SU-DHL-6 (cell line): ENCODE data around the gene IL5RA.

Experiments used
- H2AFZ ChIP-seq: fragments of 200-600 bp; sonication (generic); 2 replicates; pipeline ENCODE4 v1.6.1; 2014; ENCODE audit warnings: low read depth, mild to moderate bottlenecking, moderate library complexity, mixed read lengths, antibody characterized with exemption, low read length; ENCODE audit not compliant: severe bottlenecking
- H3F3A ChIP-seq: fragments of 200-600 bp; shearing (Covaris generic); 2 replicates; pipeline ENCODE4 v1.6.0; 2016; ENCODE audit warnings: antibody characterized with exemption, mild to moderate bottlenecking; ENCODE audit not compliant: insufficient read depth
- H3K27ac ChIP-seq: fragments of 200-600 bp; sonication (generic); 2 replicates; pipeline ENCODE4 v1.5.1; 2016; ENCODE audit warnings: low read depth, mild to moderate bottlenecking, low read length, moderate library complexity, mixed read lengths
- H3K27me3 ChIP-seq: fragments of 200-600 bp; sonication (generic), shearing (Covaris generic); 2 replicates; pipeline ENCODE4 v1.6.0; 2014; ENCODE audit warnings: mild to moderate bottlenecking, low read length
- H3K36me3 ChIP-seq: fragments of 200-600 bp; sonication (generic); 2 replicates; pipeline ENCODE4 v1.6.1; 2014; ENCODE audit warnings: mild to moderate bottlenecking, low read length, mixed read lengths
- H3K4me2 ChIP-seq: fragments of 300-600, 200-600 bp; shearing (Covaris generic), sonication (generic); 2 replicates; pipeline ENCODE4 v1.6.0; 2014; ENCODE audit warnings: low read length, low read depth, mild to moderate bottlenecking; ENCODE audit not compliant: poor library complexity, severe bottlenecking
- H3K4me3 ChIP-seq: fragments of 200-600 bp; sonication (generic); 2 replicates; pipeline ENCODE4 v1.5.1; 2014; ENCODE audit warnings: antibody characterized with exemption, low read length, mild to moderate bottlenecking, mixed read lengths; ENCODE audit not compliant: insufficient read depth, poor library complexity, severe bottlenecking
- H3K79me2 ChIP-seq: fragments of 200-600 bp; sonication (generic); 2 replicates; pipeline ENCODE4 v1.6.1; 2014; ENCODE audit warnings: mild to moderate bottlenecking, low read length, moderate library complexity; ENCODE audit not compliant: insufficient read depth
- H3K9ac ChIP-seq: fragments of 200-600 bp; sonication (generic); 2 replicates; pipeline ENCODE4 v1.7.0; 2014; ENCODE audit warnings: mild to moderate bottlenecking, low read length
- H3K9me2 ChIP-seq: fragments of 200-600 bp; sonication (generic); replicated peaks from 2 replicates; pipeline ENCODE4 v1.6.1; 2014; ENCODE audit warnings: low read length; ENCODE audit not compliant: insufficient read depth
- H3K9me3 ChIP-seq: fragments of 200-600 bp; sonication (generic); 2 replicates; pipeline ENCODE4 v1.6.1; 2014; ENCODE audit warnings: low read length, mixed read lengths; ENCODE audit not compliant: insufficient read depth
- H4K20me1 ChIP-seq: fragments of 200-600 bp; sonication (generic); 2 replicates; pipeline ENCODE4 v1.6.1; 2014; ENCODE audit warnings: low read depth, mild to moderate bottlenecking, antibody characterized with exemption, low read length, moderate library complexity, mixed read lengths
- EZH2phosphoT487 ChIP-seq: fragments of 200-600 bp; sonication (generic), shearing (Covaris generic); conservative IDR thresholded peaks from 2 replicates; pipeline ENCODE4 v1.6.1; 2018; ENCODE audit warnings: mild to moderate bottlenecking, antibody characterized with exemption, low read length, moderate library complexity, mixed read lengths
- TF ChIP-seq, protein P1 (sequence below): fragments of 200-600 bp; sonication (generic); IDR thresholded peaks from one replicate; pipeline ENCODE4 v1.5.1; 2017; ENCODE audit warnings: antibody characterized with exemption, mild to moderate bottlenecking, low read length, moderate library complexity; ENCODE audit not compliant: insufficient read depth, poor library complexity, severe bottlenecking

The IL5RA gene

GRCh38 chr3:3027976-3028567 lies 82.1 kb downstream of the IL5RA start:
- Histone ChIP-seq H3K9me3 (no peaks in the 10 kb centered on the region), H3F3A (no peaks in the 10 kb centered on the region), H4K20me1 (no peaks in the 10 kb centered on the region), H3K27me3 (no peaks in the 10 kb centered on the region), H3K36me3 (no peaks in the 10 kb centered on the region), H3K27ac (no peak overlapping the region), H3K9ac (no peak overlapping the region), H3K9me2 (no peaks in the 10 kb centered on the region), H3K79me2 (no peaks in the 10 kb centered on the region), H2AFZ (no peak overlapping the region), H3K4me3 (no peak overlapping the region), H3K4me2 (no peak overlapping the region)
- TF ChIP-seq, protein P1, sequence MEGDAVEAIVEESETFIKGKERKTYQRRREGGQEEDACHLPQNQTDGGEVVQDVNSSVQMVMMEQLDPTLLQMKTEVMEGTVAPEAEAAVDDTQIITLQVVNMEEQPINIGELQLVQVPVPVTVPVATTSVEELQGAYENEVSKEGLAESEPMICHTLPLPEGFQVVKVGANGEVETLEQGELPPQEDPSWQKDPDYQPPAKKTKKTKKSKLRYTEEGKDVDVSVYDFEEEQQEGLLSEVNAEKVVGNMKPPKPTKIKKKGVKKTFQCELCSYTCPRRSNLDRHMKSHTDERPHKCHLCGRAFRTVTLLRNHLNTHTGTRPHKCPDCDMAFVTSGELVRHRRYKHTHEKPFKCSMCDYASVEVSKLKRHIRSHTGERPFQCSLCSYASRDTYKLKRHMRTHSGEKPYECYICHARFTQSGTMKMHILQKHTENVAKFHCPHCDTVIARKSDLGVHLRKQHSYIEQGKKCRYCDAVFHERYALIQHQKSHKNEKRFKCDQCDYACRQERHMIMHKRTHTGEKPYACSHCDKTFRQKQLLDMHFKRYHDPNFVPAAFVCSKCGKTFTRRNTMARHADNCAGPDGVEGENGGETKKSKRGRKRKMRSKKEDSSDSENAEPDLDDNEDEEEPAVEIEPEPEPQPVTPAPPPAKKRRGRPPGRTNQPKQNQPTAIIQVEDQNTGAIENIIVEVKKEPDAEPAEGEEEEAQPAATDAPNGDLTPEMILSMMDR, result no peak
- no peak for TF ChIP-seq EZH2phosphoT487

- Histone ChIP-seq H3F3A (no peaks in the 10 kb centered on the region), H3K27me3 (no peaks in the 10 kb centered on the region), H3K79me2 (no peaks in the 10 kb centered on the region), H2AFZ (no peak overlapping the region), H3K9me2 (no peaks in the 10 kb centered on the region), H3K36me3 (no peaks in the 10 kb centered on the region), H4K20me1 (no peaks in the 10 kb centered on the region), H3K4me2 (no peak overlapping the region), H3K4me3 (no peak overlapping the region), H3K27ac (no peak overlapping the region), H3K9ac (no peak overlapping the region), H3K9me3 (no peaks in the 10 kb centered on the region)
- TF ChIP-seq, protein P1, result no peak
- no peak for TF ChIP-seq EZH2phosphoT487
Observed at GRCh38 chr3:3023111-3023745, 86.9 kb downstream of the IL5RA start.

DNA sequence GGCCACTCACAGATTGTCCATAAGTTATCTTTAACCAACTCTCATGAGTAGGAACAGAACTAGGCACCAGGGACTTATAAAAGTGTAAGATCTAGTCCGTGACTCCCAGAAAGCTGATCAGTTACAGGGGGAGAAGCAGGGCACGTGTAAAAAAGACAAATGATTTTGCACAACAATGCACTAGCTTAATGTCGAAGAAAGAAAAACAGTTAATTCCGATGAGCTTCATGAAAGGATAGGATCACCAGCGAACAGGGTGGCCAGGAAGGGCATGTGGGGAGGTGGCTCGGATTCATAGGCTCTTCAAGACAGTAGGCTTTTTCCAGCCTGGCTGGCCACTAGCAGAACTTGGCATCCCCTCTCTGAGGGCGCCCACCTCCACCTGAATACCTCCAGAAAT lies 90.0 kb downstream of the IL5RA start:
- no peaks in the 10 kb centered on the region for H4K20me1 ChIP-seq
- no peaks in the 10 kb centered on the region for H3K36me3 ChIP-seq
- TF ChIP-seq EZH2phosphoT487, result no peak
- TF ChIP-seq, protein P1, result no peak
- no peak overlapping the region for H3K4me2 ChIP-seq
- H3K9me3 ChIP-seq, result no peaks in the 10 kb centered on the region
- no peaks in the 10 kb centered on the region for H3K9me2 ChIP-seq
- no peak overlapping the region for H3K27ac ChIP-seq
- H3K4me3 ChIP-seq, result no peak overlapping the region
- no peaks in the 10 kb centered on the region for H3F3A ChIP-seq
- H3K79me2 ChIP-seq, result no peaks in the 10 kb centered on the region
- no peaks in the 10 kb centered on the region for H3K27me3 ChIP-seq
- no peak overlapping the region for H3K9ac ChIP-seq
- no peak overlapping the region for H2AFZ ChIP-seq
